Measurements from ENCODE around the gene GSC2. TPM values are rescaled to one million over a fixed set of nuclear protein-coding genes. Genes with fewer than 3 reads are reported as not detected.

The GSC2 gene
- polyA plus RNA-seq, 3 donors: not detected

DNA sequence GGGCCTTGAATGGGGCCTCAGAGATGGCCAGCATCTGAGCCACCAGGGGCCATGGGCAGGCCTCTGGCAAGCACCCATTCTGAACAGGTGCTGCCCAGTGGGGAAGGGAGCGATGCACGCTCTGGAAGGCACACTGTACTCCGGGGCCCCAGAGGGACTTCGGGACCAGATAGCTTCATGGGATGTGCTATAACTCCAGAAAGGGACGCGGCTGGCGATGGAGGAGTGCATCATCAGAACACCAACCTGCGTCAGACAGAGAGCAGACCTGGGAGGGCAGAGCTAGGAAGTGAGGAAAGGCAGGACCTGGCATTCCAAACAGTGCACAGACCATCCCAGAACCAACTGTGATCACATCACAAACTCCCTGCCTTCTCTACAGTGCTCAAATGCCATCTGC, 44.6 kb downstream of the GSC2 start:
- TF ChIP-seq, protein P1, sequence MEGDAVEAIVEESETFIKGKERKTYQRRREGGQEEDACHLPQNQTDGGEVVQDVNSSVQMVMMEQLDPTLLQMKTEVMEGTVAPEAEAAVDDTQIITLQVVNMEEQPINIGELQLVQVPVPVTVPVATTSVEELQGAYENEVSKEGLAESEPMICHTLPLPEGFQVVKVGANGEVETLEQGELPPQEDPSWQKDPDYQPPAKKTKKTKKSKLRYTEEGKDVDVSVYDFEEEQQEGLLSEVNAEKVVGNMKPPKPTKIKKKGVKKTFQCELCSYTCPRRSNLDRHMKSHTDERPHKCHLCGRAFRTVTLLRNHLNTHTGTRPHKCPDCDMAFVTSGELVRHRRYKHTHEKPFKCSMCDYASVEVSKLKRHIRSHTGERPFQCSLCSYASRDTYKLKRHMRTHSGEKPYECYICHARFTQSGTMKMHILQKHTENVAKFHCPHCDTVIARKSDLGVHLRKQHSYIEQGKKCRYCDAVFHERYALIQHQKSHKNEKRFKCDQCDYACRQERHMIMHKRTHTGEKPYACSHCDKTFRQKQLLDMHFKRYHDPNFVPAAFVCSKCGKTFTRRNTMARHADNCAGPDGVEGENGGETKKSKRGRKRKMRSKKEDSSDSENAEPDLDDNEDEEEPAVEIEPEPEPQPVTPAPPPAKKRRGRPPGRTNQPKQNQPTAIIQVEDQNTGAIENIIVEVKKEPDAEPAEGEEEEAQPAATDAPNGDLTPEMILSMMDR (IDR thresholded peaks at IDR 0.05): no peak
- Histone ChIP-seq H3K27me3 (ENCODE audit: control insufficient read depth in 2 of 2, insufficient read depth in 2 of 2, low read length in 2 of 2) (no peaks in the 10 kb centered on the region), H3K9ac (ENCODE audit: insufficient read depth, low read length, poor library complexity, severe bottlenecking) (no peak overlapping the region), H3K36me3 (replicated peaks in 1 of 2; ENCODE audit: control insufficient read depth in 1 of 2, insufficient read depth in 2 of 2, low read length in 2 of 2) (peaks cover 2 to 13% of the 10 kb centered on the region in 2 donors), H3K4me3 (replicated peaks in 1 of 3; ENCODE audit: low read depth in 2 of 3, low read length in 3 of 3) (no peak overlapping the region), H3K27ac (ENCODE audit: low read depth in 1 of 2, low read length in 2 of 2) (peak overlapping the region in 1 of 2 donors; percentile 90), H2AFZ (ENCODE audit: insufficient read depth, low read depth, low read length, poor library complexity, severe bottlenecking) (no peak overlapping the region), H3K4me2 (replicated peaks; ENCODE audit: extremely low read depth, low read length, poor library complexity, severe bottlenecking) (no peak overlapping the region), H3K4me1 (ENCODE audit: control insufficient read depth in 1 of 2, insufficient read depth in 2 of 2, low read length in 2 of 2) (peaks cover 35 to 46% of the 10 kb centered on the region in 2 donors), H3K9me3 (replicated peaks in 1 of 2; ENCODE audit: control insufficient read depth in 1 of 2, insufficient read depth in 1 of 2, low read length in 2 of 2) (no peaks in the 10 kb centered on the region), H4K20me1 (ENCODE audit: insufficient read depth, low read length) (peaks cover 69% of the 10 kb centered on the region), H3K79me2 (ENCODE audit: insufficient read depth, low read length) (peaks cover 94% of the 10 kb centered on the region)
- intact Hi-C loops (cut with micrococcal nuclease): no loop called here
- Mint-ChIP-seq H3K4me1 (peaks cover 60% of the 10 kb centered on the region), H3K9me3 (no peaks in the 10 kb centered on the region), H3K27me3 (ENCODE audit: low read depth in 3 of 3) (peaks cover 0 to 2% (median 0%) of the 10 kb centered on the region in 3 donors), H3K4me3 (no peak overlapping the region), H3K36me3 (peaks cover 16 to 42% of the 10 kb centered on the region in 2 donors), H3K27ac (peak overlapping the region in 5 of 7 donors; percentile 75 to 94 (median 83))
- DNase-seq: no peak
- 100% methylated on average over 6 of the region's 8 CpGs for WGBS (ENCODE audit: insufficient coverage)

DNA sequence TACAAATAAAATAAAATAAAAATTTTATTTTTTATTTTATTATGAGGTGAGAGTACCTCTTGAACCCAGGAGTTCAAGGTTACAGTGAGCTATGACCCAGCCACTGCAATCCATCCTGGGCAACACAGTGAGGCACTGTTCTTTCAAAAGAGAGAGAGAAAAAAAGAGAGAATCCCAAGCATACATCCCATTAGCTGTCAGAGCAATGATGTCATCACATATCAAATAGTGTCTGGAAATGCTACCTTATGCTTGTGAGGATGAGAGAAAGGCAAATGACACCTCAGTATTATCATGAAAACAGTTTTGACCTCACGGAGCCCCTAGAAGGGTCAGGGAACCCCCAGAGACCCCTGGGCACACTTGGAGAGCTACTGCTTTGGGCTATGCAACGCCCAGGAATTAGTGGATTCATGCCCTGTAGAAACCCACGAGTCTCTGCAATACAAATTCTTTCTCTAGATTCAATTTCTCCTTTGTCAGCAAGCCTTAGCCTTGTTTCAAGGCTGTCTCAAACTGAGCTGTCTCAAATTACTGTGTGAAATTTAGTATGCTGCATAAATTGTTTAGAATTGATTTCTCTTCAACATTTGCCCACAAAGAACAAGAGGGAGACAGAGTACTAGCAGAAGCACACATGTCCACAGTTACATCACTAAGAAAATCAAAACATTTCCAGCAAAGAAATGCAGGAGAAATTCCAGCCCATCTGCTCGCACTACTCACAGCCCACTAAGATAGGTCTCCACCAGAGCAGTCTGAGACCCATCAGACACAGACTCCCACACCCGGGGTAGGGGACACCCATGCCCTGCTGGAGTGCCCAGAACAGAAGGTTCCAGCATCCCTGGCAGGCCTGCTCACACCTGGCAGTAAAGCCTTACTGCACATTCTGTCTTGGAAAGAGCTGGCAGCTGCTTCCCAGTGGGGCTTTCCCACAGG, 45.9 kb downstream of the GSC2 start:
- Histone ChIP-seq H3K4me3 (replicated peaks in 1 of 3; ENCODE audit: low read depth in 2 of 3, low read length in 3 of 3) (no peak overlapping the region), H3K79me2 (ENCODE audit: insufficient read depth, low read length) (peaks cover 99% of the 10 kb centered on the region), H3K4me2 (replicated peaks; ENCODE audit: extremely low read depth, low read length, poor library complexity, severe bottlenecking) (no peak overlapping the region), H3K36me3 (replicated peaks in 1 of 2; ENCODE audit: control insufficient read depth in 1 of 2, insufficient read depth in 2 of 2, low read length in 2 of 2) (peaks cover 2 to 15% of the 10 kb centered on the region in 2 donors), H3K9me3 (replicated peaks in 1 of 2; ENCODE audit: control insufficient read depth in 1 of 2, insufficient read depth in 1 of 2, low read length in 2 of 2) (no peaks in the 10 kb centered on the region), H3K4me1 (ENCODE audit: control insufficient read depth in 1 of 2, insufficient read depth in 2 of 2, low read length in 2 of 2) (peaks cover 23 to 32% of the 10 kb centered on the region in 2 donors), H3K27me3 (ENCODE audit: control insufficient read depth in 2 of 2, insufficient read depth in 2 of 2, low read length in 2 of 2) (no peaks in the 10 kb centered on the region), H3K9ac (ENCODE audit: insufficient read depth, low read length, poor library complexity, severe bottlenecking) (no peak overlapping the region), H2AFZ (ENCODE audit: insufficient read depth, low read depth, low read length, poor library complexity, severe bottlenecking) (no peak overlapping the region), H4K20me1 (ENCODE audit: insufficient read depth, low read length) (peaks cover 82% of the 10 kb centered on the region), H3K27ac (ENCODE audit: low read depth in 1 of 2, low read length in 2 of 2) (peak overlapping the region; percentile 27 to 42)
- intact Hi-C loops (cut with micrococcal nuclease): no loop called here
- H3K27ac Mint-ChIP-seq: peak overlapping the region in 6 of 7 donors; percentile 1 to 94 (median 40)
- TF ChIP-seq, protein P1 (IDR thresholded peaks at IDR 0.05): no peak
- peaks cover 53% of the 10 kb centered on the region for H3K4me1 Mint-ChIP-seq
- H3K36me3 Mint-ChIP-seq: peaks cover 20 to 47% of the 10 kb centered on the region in 2 donors
- no peaks in the 10 kb centered on the region for H3K9me3 Mint-ChIP-seq
- no peak overlapping the region for H3K4me3 Mint-ChIP-seq
- peaks cover 0 to 2% (median 0%) of the 10 kb centered on the region in 3 donors for H3K27me3 Mint-ChIP-seq (ENCODE audit: low read depth in 3 of 3)
- peak in 1 of 3 donors; percentile 1 for DNase-seq
- WGBS (ENCODE audit: insufficient coverage): 92% methylated on average over 4 of the region's 5 CpGs
